ENCODE data around the gene MICAL1.

Gene MICAL1, protein sequence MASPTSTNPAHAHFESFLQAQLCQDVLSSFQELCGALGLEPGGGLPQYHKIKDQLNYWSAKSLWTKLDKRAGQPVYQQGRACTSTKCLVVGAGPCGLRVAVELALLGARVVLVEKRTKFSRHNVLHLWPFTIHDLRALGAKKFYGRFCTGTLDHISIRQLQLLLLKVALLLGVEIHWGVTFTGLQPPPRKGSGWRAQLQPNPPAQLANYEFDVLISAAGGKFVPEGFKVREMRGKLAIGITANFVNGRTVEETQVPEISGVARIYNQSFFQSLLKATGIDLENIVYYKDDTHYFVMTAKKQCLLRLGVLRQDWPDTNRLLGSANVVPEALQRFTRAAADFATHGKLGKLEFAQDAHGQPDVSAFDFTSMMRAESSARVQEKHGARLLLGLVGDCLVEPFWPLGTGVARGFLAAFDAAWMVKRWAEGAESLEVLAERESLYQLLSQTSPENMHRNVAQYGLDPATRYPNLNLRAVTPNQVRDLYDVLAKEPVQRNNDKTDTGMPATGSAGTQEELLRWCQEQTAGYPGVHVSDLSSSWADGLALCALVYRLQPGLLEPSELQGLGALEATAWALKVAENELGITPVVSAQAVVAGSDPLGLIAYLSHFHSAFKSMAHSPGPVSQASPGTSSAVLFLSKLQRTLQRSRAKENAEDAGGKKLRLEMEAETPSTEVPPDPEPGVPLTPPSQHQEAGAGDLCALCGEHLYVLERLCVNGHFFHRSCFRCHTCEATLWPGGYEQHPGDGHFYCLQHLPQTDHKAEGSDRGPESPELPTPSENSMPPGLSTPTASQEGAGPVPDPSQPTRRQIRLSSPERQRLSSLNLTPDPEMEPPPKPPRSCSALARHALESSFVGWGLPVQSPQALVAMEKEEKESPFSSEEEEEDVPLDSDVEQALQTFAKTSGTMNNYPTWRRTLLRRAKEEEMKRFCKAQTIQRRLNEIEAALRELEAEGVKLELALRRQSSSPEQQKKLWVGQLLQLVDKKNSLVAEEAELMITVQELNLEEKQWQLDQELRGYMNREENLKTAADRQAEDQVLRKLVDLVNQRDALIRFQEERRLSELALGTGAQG

DNA sequence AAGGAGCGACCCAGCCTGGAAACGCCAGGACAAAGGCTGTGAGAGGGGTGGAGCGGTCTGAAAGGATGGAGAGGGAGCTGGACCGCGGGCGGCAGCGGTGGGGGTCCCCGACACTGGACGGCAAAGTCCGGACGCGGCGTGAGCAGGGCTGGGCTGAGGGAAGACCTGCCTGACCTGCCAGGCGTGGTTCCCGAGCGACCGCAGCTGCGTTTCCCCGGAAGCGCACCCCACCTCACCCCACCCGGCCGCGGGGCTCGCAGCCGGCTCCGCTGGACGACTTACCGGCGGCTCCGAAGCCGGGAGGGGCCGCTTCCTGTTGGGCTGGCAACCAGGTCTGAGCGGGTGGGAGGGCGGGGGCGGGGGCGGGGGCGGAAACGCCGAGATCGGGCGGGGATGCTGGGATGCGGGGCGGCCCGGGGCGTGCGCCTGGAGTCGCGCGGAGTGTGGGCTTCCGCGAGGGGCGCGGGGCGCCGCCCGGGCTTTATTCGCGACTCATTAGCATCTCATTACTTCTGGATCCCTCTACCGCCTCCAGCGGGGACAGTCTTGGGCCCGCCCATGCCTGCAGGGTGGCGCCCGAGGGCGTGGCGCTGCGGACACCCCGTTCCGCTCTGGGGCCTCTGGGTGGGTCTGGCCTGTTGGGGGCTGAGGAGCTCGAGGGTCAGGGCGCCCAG is at the start of gene MICAL1:
MICAL1 (minus strand) TSS at position 336 of the 674 bp plus-strand sequence. CDS start 1,576 bp downstream, outside the sequence.
- peak in 31 of 56 donors; percentile 23 to 83 (median 53) for DNase-seq

DNA sequence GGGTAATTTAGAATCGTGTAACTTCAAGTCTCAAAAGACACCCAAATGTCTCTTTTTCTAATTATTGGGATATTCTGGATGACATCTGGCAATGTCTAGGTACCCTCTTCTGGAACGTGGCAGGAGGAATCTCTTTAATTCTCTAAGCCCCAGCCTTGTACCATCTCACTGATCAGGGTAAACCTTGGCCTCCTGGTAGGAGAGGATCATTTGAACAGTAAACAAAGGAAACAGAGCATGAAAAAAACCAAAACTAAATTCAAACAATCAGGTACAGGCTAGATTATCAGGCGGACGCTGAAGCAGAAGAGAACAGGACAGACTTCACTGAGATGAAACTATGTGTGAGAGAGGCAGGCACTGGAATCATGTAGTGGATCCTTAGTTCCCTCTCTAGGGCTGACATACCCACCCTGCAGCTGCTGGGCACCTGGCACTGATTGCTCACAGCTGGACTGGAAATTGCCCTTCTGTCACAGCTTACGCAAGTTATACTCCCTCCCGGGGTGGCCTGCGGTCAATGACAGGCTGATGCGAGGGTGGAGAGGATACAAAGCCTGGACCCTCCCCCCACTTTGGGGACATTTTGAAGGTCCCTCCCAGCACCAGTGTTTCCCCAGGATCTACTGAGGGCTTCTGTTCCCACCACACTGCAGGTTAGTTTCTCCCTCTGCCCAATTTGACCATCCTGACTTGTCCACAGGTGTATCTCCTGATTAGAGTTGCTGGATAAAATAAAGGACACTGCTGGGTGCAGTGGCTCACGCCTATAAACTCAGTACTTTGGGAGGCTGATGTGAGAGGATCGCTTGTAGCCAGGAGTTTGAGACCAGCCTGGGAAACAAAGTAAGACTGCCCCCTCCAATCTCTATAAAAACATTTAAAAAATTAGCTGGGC is 48.0 kb upstream of the MICAL1 start:
- DNase-seq: no peak

DNA sequence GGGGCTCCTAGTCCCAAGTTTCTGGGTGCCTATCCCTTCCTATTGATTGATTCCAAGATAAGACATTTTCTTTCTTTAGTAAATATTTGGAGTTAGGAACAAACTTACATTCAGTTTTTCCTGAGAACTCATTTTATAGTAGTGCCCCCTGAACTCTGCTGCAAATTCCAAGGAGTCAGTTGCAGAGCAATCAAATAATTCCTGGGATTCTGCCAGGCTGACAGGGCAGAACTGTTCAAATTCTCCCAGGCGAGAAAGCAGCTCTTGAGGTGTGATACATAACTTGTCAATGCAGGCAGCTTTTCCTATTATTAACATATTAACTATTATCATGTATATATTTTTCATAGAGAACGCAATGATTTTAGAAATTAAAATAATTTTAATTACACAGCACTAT is 43.4 kb upstream of the MICAL1 start:
- DNase-seq: no peak

DNA sequence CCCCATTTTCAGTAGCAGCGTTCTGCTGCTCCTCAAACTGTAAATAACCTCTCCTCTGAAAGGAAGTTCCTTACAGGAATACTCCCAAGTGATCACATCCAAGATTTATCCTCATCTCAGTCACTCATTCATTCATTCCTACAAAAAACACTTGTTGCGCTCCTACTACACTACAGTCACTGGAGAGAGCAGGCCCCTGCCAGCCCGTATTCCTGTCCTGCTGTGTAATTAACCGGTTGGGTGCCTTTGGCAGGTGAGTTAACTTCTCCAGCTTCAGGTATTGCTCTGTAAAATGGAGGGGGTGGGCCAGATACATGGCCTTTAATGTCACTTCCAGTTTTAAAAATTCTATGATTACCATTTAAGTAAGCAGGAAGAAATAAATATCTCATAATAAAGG is 42.5 kb upstream of the MICAL1 start:
- DNase-seq: no peak

DNA sequence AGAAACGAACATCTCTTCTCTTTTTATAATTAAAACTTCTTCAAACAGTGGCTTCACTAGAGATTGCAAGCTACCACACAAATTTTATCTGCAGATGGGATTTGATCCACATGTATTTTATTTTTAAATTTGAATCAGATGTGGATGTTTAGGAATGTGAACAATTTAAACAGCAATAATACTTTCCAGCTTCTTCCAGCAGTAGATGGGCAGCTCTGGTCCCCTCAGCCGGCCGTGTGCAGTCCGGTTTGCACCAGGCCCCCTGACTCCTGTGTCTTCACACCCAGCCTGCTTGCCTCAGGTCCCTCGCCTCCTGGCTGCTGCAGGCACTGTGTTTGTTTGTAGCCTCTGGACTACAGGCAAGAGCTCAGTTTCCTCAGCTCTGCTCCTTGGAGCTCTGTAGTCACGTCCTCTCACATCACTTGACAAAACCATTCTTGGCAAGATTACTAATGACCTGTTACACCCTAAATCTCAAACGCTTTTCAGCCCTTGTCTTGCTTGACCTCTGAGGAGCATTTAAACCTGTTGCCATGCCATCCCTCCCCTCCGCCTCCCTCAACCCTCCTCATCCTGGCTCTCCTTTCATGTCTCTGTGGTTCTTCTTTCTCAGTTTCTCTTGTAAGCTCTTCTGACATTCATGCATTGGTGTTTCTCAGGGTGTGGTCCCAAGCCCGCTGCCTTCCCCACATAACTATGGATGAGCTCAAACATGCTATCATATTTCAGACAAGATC is 40.6 kb upstream of the MICAL1 start:
- DNase-seq: no peak

DNA sequence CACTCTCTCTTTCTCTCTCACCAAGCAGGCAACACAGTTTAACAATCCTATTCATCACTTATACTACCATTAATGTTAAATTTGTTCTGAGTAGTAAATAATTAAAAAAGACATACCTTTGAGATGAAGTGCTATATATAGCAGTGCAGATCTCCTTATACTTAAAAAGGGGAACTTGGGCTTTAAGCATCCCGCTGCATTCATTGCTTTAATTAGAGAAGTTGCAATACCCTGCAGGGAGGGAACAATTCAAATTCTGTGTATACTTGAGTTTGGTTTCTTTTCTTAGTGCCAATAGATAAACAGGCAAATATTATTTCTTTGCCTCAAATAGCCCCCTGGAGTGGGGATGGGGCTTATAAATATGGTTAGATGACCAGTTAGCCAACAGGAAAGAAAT is 38.3 kb upstream of the MICAL1 start:
- no peak for DNase-seq

DNA sequence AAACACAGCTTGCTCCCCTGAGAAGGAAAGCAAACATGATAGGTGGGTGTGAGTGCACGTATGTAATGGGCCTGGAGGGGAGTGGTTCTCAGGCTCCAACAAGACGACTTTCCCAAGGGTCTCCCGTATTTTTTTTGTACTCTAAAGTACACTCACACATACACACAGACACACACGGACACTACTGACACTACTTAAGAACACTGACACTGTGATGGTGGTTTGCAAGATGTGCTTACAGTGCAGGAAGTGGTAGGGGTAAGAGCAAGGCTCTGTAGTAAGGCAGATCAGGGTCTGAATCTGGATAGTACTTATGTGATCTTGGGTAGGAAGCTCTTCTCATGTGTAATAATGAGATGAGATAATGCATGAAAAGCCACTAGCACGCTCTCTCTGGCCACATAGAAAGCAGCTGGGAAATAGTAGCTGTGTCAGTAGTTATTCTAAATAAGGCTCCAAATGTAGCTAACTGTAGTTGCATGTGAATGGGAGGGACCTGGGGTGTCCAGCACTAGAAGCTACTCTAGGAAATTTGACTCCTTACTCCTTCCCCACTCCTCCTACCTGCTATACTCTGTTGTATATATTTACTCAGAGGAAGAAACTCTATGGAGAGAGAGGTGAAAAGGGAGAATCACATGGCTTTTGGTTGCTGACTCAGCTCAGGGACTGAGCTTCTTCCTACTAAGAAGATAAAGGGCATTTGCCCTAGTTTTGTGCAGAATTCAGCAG is 35.8 kb upstream of the MICAL1 start:
- DNase-seq: no peak

DNA sequence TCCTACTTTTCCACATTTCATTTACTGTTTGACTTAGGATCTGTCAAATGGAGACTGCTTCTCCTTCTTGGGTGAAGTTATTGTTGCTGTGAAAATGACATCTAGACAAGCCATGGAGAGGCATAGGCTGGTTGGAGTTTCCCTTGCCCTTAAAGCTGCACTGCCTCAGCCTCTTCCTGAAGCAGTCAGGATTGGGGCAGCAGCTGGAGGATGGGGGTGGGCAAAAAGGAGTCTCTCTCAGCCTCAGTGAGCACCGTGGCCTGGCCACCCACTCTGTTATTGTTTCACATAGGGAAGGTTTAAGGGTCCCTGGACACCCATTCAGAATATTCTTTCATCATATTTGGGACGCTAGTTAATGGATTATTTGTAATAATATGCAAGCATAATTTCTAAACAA is 35.1 kb upstream of the MICAL1 start:
- no peak for DNase-seq

DNA sequence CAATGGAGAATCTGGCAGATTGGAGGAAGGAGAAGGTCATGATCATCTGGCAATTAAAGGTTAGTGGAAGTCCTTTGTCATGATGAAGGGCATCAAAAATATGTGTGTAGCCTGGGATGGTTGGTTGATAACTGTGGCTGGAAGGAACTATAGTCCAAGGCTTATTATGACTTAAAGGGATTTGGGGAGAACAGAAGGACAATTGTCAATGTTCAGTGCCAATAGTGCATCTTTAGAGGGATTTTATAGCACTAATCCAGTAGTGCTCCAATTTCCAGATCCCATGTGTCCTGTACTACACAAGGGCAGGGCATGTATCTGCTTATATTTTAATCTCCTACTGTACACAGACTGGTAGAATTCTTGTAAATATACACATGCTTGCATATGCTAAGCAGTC is 32.4 kb upstream of the MICAL1 start:
- no peak for DNase-seq

DNA sequence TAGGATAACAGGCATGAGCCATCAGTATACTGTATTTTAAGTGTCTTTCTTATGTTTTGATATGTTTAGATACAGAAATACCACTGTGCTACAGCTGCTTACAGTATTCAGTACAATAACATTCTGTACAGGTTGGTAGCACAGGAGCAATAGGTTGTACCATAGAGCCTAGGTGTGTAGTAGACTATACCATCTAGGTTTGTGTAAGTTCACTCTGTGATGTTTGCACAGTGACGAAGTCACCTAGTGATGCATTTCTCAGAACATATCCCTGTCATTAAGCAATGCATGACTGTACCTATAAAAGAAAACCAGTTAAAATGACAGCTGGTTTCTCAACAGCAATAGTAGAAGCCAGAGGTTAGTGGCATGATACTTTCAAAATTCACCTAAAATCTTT is 30.5 kb upstream of the MICAL1 start:
- DNase-seq: no peak

DNA sequence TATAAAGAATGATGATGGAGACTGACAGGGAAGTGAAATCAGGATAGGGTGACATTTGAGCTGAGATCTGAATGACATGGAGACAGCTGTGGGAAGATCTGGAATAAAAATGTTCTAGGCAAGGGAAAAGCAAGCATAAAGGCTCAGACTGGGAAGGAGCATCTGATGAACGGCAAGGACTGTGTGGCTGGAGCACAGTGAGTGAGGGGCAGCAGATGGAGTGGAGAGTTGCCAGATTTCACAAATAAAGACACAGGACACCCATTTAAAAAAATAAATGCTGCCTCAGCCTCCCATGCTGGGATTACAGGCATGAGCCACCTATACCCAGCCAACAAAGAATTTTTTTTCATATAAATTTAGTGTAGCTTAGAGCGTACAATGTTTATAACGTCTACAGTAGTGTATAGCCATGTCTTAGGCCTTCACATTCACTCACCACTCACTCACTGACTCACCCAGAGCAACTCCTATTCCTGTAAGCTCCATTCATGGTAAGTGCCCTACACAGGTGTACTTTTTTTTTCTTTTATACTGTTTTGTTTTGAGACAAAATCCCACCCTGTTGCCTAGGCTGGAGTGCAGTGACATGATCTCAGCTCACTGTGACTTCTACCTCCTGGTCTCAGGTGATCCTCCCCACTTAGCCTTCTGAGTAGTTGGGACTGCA is 29.8 kb upstream of the MICAL1 start:
- no peak for DNase-seq

DNA sequence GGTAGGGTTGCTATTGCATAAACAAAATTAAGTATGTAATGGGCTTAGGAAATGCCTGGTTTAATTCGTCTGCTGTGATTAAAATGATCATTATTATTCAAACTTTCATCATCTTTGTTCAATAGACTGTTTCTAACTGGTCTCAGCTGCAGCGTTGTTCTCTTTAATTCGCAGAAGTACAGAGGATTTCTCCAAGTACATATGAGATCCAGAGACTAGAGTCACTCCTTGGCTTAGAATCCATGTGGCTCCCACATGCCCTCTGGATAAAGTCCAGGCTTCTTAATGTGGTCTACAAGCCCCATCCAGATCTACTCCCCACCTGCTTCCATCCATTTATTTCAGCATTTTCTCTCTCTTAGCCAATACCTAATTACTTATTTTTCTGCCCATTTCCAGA is 28.6 kb upstream of the MICAL1 start:
- no peak for DNase-seq

DNA sequence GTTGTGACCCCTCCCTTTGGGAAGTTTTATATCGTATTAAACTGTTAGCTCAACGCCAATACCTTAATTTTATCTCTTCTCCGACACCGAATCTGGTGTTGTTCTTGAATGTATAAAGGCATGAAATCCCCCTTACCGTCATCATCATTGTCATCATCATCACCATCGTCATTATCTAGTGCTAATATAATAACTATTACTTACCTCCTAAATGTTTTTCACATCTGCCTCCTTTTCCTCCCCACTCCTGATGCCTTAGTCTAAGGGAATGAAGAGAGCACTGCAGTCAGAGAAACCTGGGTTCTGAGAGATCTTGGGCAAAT is 28.1 kb upstream of the MICAL1 start:
- DNase-seq: no peak

DNA sequence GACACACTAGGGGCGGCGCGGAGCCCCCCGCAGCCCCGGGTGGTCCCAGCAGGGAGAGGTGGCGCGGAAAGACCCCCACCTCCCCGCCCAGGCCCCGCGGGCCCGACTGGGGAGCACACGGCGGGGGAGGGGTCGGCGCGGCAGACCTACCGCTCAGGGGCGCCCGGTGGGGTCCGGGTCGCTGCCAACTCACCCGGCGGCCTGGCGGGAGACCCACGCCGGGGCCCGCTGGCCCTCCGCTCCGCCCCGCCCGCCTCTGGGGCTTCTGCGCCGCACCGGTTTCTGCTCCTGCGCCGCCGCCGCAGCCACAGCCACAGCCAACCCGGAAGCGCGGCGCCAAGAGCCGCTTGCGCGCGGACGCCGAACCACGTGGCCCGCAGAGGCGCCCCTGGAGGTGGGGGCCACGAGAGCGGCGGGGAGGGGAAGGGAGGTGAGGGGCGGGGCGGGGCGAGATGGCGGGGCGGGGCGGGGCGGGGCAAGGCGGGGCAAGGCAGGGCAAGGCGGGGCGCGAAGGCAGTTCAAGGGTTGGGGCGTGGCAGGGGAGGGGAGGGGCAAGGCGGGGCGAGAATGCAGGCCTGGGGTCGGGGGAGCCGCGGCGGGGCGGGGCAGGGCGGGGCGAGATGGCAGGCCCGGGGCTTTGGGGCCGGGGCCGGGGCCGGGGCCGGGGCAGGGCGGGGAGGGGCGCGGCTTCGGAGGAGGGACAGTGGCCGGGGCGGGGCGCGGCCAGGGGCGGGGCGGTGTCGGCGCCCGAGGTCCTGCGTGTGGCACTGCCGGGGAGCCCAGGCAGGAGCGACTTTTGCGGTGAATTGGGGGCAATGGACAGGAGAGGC is 27.5 kb upstream of the MICAL1 start, which contains the start of gene ZBTB24:
ZBTB24 (minus strand) TSS at position 315 of the 830 bp plus-strand sequence. CDS start 1,193 bp downstream, outside the sequence.
- DNase-seq: peak; percentile 38 to 92 (median 80)

DNA sequence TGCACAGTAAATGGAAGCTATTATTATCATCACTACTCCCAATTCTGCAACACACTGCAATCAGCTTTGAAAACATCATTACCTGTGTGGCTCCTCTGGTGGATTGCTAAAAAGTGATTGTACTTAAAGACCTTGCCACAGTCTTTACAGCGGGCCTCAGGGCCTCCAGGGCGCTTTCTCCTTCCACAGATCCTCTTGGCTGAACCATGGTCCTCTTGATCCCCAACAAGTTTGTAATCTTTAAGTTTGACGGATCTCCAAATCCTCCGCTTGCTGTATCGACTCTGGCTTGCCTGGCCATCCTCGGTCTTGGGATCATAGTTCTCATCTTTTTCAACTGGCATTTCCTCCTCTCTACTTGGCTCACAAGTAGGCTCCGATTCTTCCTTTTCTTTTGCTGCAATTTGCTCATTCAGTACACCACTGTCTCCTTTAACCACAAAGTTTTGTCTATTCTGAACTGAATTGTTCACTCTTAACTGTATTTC is 25.5 kb upstream of the MICAL1 start:
- DNase-seq: no peak

DNA sequence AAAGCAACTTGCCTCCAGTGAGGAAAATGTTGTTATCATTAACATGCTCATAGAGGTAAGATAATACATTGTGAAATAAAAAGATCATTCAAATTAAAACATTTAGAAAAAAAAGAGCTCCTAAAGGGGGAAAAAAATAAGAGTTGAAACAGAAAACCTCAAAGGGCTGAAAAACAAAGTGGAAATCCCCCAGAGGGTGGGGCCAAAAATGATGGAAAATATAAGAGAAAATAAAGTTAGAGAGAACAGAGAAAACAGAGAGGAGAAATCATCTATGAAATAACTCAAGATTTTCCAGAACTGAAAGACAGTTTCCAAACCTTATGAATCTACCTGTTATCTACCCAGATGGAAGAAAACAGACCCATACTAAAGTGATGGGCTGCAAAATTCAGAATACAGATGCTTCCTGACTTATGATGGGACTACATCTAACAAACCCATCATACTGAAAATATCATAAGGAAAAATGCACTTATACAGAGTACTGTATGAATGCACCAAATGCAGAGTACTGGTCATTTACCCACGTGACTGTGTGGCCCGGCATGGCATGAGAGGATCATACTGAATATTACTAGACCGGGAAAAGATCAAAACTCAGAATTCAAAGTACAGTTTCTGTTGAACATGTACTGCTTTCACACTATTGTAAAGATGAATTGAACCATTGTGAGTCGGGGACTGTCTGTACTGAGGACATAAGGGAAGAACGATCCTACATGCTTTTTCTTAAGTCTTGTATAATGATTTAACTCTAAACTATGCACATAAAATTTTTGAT is 23.5 kb upstream of the MICAL1 start:
- DNase-seq: no peak
